Right lung (tissue), 5 donors: ENCODE measurements around the gene PRLHR. TPM values are rescaled to one million over a fixed set of nuclear protein-coding genes. Genes with fewer than 3 reads are reported as not detected.

Experiments
- DNase-seq, 2 donors: peaks; one replicate each; pipeline ENCODE4 v3.0.0-alpha.2; 2013
- polyA plus RNA-seq, 5 donors: library from polyadenylated mRNA; unstranded; fragments of 120-200 nt; gene quantifications; one replicate each; pipeline versions ENCODE4 v1.2.1 to v1.2.3, GENCODE V29; 2013; ENCODE audit warnings: inconsistent platforms in 1 of 5, low replicate concordance in 1 of 5; ENCODE audit not compliant: insufficient read length in 5 of 5, insufficient read depth in 1 of 5

The PRLHR gene
- polyA plus RNA-seq, 5 donors: 0.03 to 0.08 (median 0.05) TPM; not detected in 2

GRCh38 chr10:118563373-118563890 lies 32.0 kb downstream of the PRLHR start:
- DNase-seq: no peak

GRCh38 chr10:118562851-118563250 lies 32.6 kb downstream of the PRLHR start:
- no peak for DNase-seq

DNA sequence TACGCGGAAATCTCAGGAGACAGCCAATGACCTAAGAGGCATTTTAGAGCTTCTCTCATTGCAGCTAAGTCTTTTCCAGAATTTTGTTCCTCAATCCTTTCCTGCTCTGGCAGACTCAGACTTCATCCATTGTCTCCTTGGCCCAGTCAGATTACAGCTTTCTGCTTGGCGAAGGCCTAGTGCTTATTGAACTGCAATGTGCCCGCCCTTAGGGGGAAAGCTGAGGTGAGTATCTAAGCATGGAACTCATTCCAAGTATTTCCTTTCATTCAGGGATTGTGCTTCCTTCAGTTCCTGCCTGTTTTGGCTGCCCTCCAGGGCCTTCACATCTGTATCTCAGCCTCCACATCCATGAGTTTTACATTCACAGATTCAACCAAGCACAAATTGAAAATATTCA lies 37.5 kb downstream of the PRLHR start:
- DNase-seq: no peak

- DNase-seq: no peak
Measured at GRCh38 chr10:118551535-118552100, 43.8 kb downstream of the PRLHR start.

DNA sequence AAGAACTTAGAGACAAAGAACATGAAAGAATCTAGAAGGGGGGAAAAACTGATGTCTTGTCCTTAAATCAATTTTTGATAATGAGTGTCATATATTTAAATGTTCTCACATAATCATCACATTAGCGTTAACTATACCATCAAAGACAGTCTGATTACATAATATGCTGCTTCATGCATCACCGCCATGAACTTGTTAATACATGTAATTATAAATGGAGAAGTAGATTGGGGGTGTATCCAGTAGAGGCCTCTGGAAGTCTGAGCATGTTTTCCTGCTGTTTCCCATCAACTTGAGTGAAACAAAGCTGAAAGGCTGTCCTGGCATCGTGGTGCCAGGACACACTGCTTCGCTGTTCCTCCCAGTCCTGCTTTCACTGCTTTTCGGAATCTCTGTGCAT lies 48.2 kb downstream of the PRLHR start:
- DNase-seq: no peak

- DNase-seq: no peak
Measured at GRCh38 chr10:118546479-118546878, 49.0 kb downstream of the PRLHR start.

DNA sequence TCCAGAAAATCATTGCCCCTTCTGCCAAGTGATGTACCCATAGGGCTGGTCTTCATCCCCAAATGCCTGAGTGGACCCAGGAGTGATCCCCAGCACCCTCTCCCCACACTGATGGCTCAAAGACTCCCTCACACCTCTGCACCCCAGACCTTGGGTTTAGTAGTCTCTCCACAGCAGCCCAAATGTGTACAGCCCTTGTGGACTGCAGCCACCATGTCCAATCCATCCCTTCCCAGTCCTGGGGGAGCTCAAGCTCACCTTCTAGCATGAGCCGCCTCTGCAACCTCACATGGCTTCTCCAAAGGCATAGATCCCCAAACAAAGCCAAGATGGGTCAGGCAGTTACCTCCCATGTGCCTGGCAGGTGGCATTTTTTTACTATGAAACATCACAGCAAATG lies 50.1 kb downstream of the PRLHR start:
- no peak for DNase-seq

- DNase-seq: no peak
Measured at GRCh38 chr10:118544401-118544948, 51.0 kb downstream of the PRLHR start.

DNA sequence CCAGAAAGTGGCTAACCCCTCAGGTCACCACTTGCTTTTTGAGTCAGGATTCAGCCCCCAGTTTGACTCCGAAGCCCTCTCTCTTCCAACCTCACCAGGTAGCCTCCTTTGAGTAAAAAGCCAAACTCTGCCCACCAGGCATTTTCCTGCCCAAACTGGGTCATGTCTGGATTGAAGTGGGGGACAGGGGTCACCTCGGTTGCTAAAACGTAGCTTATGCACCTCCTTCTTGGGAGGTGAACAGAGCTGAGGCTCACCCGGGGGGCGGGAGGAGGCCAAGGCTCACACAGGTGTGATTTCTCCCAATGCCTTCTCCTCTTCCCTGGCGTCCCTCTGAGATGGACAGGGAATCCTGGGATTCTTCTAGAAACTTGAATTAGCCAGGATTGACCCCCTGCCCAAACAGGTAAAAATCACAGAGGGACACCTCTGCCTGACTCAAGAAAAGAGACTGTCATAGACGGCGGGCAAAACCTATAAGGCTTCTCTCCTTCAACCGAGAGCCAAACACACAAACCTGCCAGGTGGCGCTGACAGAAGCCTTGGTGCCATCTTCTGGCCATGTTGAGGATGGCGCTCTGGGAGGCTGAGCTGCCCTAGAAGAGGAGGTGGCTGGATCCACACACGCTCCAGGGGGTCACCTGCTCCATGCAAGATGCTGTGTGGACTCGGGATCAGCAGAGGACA lies 51.6 kb downstream of the PRLHR start:
- DNase-seq: no peak

GRCh38 chr10:118542745-118543144 lies 52.7 kb downstream of the PRLHR start:
- DNase-seq: no peak

DNA sequence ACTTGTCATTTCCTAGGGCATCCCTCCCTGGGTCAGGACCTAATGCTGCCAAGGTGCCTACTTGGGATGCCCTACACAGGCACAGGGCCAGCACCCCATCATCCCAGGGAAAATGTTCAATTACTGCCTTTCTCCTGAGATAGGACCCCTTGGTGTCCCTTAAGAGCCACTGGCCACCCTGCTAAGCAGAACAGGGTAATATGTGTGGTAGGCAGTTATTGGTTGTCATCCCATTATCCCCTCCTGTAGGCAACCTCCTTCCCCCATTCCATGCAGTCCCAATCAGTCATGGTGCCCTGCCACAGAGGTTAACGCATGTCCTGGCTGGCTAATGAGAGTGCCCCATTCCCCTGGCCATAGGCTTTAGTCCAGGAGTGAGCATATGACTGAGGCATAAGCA lies 53.2 kb downstream of the PRLHR start:
- DNase-seq: no peak

GRCh38 chr10:118541718-118542117 lies 53.7 kb downstream of the PRLHR start:
- no peak for DNase-seq

Other genes starting within 250 kb of the PRLHR start
- 10 to 100 TPM; 21.2 to 44.0 (median 36.4) TPM for gene CACUL1, start 159.3 kb upstream of the PRLHR start, polyA plus RNA-seq